HEK293T (cell line): Measurements from ENCODE around the gene ZBED4.

Experiments used
- ARNT ChIP-seq: fragments of 450-650 bp; IDR thresholded peaks from 2 replicates; pipeline ENCODE4 v1.6.1; 2017; ENCODE audit warnings: mild to moderate bottlenecking
- BHLHE40 ChIP-seq: fragments of 450-650 bp; IDR thresholded peaks from 2 replicates; pipeline ENCODE4 v1.6.1; 2016; ENCODE audit warnings: mild to moderate bottlenecking, moderate library complexity, borderline replicate concordance
- ELF4 ChIP-seq: fragments of 450-650 bp; IDR thresholded peaks from 2 replicates; pipeline ENCODE4 v1.6.1; 2017; ENCODE audit warnings: antibody characterized with exemption
- NFRKB ChIP-seq: fragments of 450-650 bp; IDR thresholded peaks from 2 replicates; pipeline ENCODE4 v1.6.1; 2016; ENCODE audit warnings: mild to moderate bottlenecking, moderate library complexity
- SUZ12 ChIP-seq: fragments of 450-650 bp; IDR thresholded peaks from 2 replicates; pipeline ENCODE4 v1.6.1; 2016; ENCODE audit warnings: mild to moderate bottlenecking
- TARDBP ChIP-seq: fragments of 450-650 bp; IDR thresholded peaks from 2 replicates; pipeline ENCODE4 v1.6.1; 2016
- ZNF384 ChIP-seq: fragments of 450-650 bp; IDR thresholded peaks from 2 replicates; pipeline ENCODE4 v1.6.1; 2016

GRCh38 chr22:49938565-49939136, 85.0 kb downstream of the ZBED4 start:
- TF ChIP-seq SUZ12 (no peak), ARNT (no peak), NFRKB (no peak), ELF4 (no peak), TARDBP (no peak), BHLHE40 (no peak), ZNF384 (no peak)
